Activated naive CD4-positive, alpha-beta T cell treated with anti-CD3 and anti-CD28 coated beads, Interleukin-2, amount 50 U/mL, for 72 hours (primary cell): Measurements from ENCODE around the gene PGBD4. TPM values are rescaled to one million over a fixed set of nuclear protein-coding genes. Genes with fewer than 3 reads are reported as not detected.

Experiments used
- ATAC-seq, 2 donors: fragments of 150-1000 bp; cut with Tn5 transposase; 2 replicates each; pipeline ENCODE4 v1.10.0; 2021; ENCODE audit warnings: mild to moderate bottlenecking in 2 of 2, moderate library complexity in 2 of 2
- DNase-seq, 2 donors: peaks; one replicate each; pipeline ENCODE4 v3.0.0; 2021 to 2022; ENCODE audit warnings: low spot score in 2 of 2
- H3K27ac Mint-ChIP-seq, 2 donors: one replicate each; pipeline ENCODE4 v1.8.0; 2022; ENCODE audit warnings: mild to moderate bottlenecking in 2 of 2, mixed read lengths in 2 of 2
- H3K36me3 Mint-ChIP-seq, 2 donors: one replicate each; pipeline ENCODE4 v1.8.0; 2022; ENCODE audit warnings: mixed read lengths in 2 of 2
- H3K9me3 Mint-ChIP-seq, 2 donors: one replicate each; pipeline ENCODE4 v1.8.0; 2022; ENCODE audit warnings: mixed read lengths in 2 of 2
- total RNA-seq, 2 donors: library from RNA; stranded (reverse); gene quantifications; one replicate each; pipeline ENCODE4 v1.2.3, GENCODE V29; 2022

PGBD4 gene
- total RNA-seq, 2 donors from 2014 or later: 3.2 to 3.4 TPM

DNA sequence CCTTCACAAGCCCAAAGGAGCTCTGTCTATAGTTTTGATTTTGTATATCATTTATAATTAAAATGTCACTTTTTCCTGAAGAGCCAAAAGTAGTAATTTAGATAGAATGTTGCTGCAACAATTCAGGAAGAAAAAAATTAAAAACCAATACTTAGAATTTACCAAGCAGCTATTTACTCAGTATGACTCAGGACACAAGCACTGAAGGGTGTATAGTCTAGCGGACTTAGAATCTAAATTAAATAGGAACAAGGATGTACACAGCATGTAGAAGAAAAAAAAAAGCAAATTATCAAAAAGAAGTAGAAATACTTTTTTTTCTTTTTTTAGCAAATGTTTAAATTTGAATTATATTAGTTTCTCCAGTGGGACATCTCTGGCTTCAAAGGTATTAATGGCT is 31.6 kb downstream of the PGBD4 start:
- Mint-ChIP-seq H3K9me3 (peaks cover 0 to 3% of the 10 kb centered on the region in 2 donors), H3K36me3 (no peaks in the 10 kb centered on the region), H3K27ac (no peak overlapping the region)
- no peak for DNase-seq
- ATAC-seq: no peak

DNA sequence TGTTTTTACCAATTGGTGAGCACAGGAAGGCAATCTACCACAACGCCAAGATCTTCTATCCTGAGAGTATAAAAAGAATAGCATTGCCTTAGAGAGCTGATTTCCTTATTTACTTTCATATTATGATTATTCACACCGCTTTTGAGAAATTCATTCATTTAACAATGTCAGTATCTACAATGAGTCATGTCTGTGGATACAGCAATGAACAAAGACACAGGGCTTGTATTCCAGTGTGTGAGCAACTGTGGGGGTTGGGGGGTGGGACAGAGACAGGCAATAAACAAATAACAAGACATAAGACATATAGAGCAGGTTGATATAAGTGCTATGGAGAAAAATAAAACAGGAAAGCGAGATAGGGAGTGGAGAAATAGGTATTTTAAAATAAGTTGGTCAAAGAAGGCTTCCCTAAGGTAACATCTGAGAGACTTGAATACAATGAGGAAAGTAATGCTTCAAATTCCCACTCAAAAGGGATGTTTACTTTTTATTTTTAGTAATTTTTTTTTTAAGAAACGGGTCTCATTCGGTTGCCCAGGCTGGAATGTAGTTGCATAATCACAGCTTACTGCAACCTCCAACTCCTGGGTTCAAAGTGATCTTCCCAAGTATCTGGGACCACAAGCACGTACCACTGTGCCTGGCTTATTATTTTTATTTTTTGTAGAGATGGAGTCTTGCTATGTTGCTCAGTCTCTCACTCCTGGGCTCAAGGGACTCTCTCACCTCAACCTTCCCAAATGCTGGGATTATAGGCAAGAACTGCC is 45.7 kb downstream of the PGBD4 start:
- ATAC-seq (peak in 1 of 2 donors; percentile 51), DNase-seq (no peak)
- Mint-ChIP-seq H3K9me3 (no peaks in the 10 kb centered on the region), H3K36me3 (peaks cover 0 to 6% of the 10 kb centered on the region in 2 donors), H3K27ac (peak overlapping the region in 1 of 2 donors; percentile 41)

DNA sequence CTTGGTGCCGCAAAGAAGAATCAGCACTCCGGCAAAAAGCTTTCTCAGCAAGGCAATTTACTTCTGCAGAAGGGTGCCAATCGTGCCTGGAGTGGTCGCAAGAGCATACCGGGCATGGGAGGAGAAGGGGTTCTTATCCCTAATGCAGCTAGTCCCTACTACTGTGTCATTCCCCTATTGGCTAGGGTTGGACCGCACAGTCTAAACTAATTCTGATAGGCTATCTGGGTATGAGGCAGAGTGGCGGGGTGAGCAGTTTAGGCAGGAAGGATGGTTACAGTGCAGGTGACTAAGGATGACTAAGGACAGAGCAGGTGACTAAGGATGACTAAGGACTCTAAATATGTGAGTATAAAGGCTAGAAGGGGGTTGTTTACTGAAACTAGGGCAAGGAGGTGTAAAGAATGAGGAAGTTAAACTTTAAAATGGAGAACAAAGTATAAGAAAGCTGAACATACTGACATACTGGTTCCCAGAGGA is 52.9 kb downstream of the PGBD4 start:
- Mint-ChIP-seq H3K9me3 (peaks cover 20 to 21% of the 10 kb centered on the region in 2 donors), H3K36me3 (peaks cover 33 to 66% of the 10 kb centered on the region in 2 donors), H3K27ac (peak overlapping the region in 1 of 2 donors; percentile 75)
- DNase-seq: peak in 1 of 2 donors; percentile 4
- peak; percentile 84 to 87 for ATAC-seq

DNA sequence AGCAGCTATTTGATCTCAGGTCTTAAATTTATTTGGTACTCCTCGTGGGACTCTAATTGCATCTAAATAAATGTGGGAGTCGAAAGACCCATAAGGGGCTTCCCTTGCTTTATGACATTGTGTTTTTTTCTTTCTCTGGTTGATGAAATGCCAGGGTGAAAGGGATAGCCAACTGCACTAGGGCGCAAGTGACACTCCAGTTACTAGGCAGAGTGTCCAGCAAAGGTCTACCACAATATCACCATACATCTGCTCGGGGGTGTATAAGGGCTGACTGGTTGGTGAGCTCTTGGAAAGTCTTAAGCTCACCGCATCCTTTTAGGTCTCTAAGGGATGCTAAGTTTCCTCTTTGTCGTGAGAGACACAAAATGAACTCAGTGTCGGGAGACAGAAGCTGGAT is 54.0 kb downstream of the PGBD4 start:
- DNase-seq: no peak
- no peak for ATAC-seq
- H3K27ac Mint-ChIP-seq: peak overlapping the region in 1 of 2 donors; percentile 75
- H3K9me3 Mint-ChIP-seq: peaks cover 20 to 28% of the 10 kb centered on the region in 2 donors
- peaks cover 44 to 77% of the 10 kb centered on the region in 2 donors for H3K36me3 Mint-ChIP-seq

Other genes starting within 250 kb of the PGBD4 start
- gene CHRM5, start 133.6 kb upstream of the PGBD4 start, total RNA-seq: not detected
- gene AVEN, start 62.9 kb upstream of the PGBD4 start, total RNA-seq: 1 to 10 TPM; 6.9 to 9.3 TPM
- gene EMC7, start 221 bp upstream of the PGBD4 start, total RNA-seq: 10 to 100 TPM; 39.5 to 60.1 TPM
- gene KATNBL1, start 108.0 kb downstream of the PGBD4 start, total RNA-seq: 10 to 100 TPM; 49.9 to 53.0 TPM
- gene EMC4, start 122.9 kb downstream of the PGBD4 start, total RNA-seq: 100 to 1,000 TPM in 1 of 2 donors, 10 to 100 TPM in 1; 90.4 to 107 TPM
- gene SLC12A6, start 235.7 kb downstream of the PGBD4 start, total RNA-seq: 10 to 100 TPM; 29.9 to 45.1 TPM
- 100 to 1,000 TPM; 182 to 202 TPM for gene NOP10, start 241.1 kb downstream of the PGBD4 start, total RNA-seq
- not detected for gene NUTM1, start 241.2 kb downstream of the PGBD4 start, total RNA-seq